H1 (cell line): ENCODE measurements around the gene TOMT. TPM values are rescaled to one million over a fixed set of nuclear protein-coding genes. Genes with fewer than 3 reads are reported as not detected.

Experiments used
- CTCF ChIA-PET: fragments of 300-600 bp; sonication (Branson Sonifier 250); formaldehyde crosslinking; loops from one replicate; lab custom pipeline; 2021; ENCODE audit not compliant: partially characterized antibody; lab: Charles Lee
- POLR2A ChIA-PET: fragments of 300-600 bp; sonication (Branson Sonifier 250); formaldehyde crosslinking; loops from one replicate; lab custom pipeline; 2021; ENCODE audit warnings: inconsistent platforms; ENCODE audit not compliant: partially characterized antibody; lab: Charles Lee
- DNase-seq, 2 experiments: peaks; one replicate each; pipeline versions ENCODE4 v3.0.0 to v3.0.0-alpha.2; 2010 to 2022; ENCODE audit warnings: low spot score in 2 of 2, low read depth in 1 of 2, mixed read lengths in 1 of 2
- FAIRE-seq: peaks from 2 replicates; lab custom pipeline; 2011; peaks lifted over from hg19 to GRCh38; lab: Jason Lieb, UNC
- H2AFZ ChIP-seq: 2 replicates; pipeline ENCODE4 v1.8.1; 2012; ENCODE audit warnings: low read length, inconsistent platforms
- H2AK5ac ChIP-seq: 2 replicates; pipeline ENCODE4 v1.6.1; 2013; ENCODE audit warnings: low read depth, low read length
- H2BK120ac ChIP-seq: replicated peaks from 2 replicates; pipeline ENCODE3; 2013; ENCODE audit warnings: low read depth, low read length, inconsistent platforms
- H2BK12ac ChIP-seq: 2 replicates; pipeline ENCODE4 v1.6.1; 2013; ENCODE audit warnings: low read depth, low read length
- H2BK15ac ChIP-seq: 2 replicates; pipeline ENCODE4 v1.6.1; 2013; ENCODE audit warnings: low read length
- H2BK20ac ChIP-seq: 2 replicates; pipeline ENCODE4 v1.6.1; 2013; ENCODE audit warnings: low read length
- H2BK5ac ChIP-seq: 2 replicates; pipeline ENCODE4 v1.6.1; 2013; ENCODE audit warnings: low read depth, low read length
- H3K14ac ChIP-seq: 2 replicates; pipeline ENCODE4 v1.6.1; 2013; ENCODE audit warnings: inconsistent platforms; ENCODE audit not compliant: insufficient read length
- H3K18ac ChIP-seq: 2 replicates; pipeline ENCODE4 v1.6.1; 2013; ENCODE audit warnings: low read length; ENCODE audit errors: extremely low read depth
- H3K23ac ChIP-seq: 2 replicates; pipeline ENCODE4 v1.6.1; 2013; ENCODE audit warnings: inconsistent platforms; ENCODE audit not compliant: insufficient read length
- H3K23me2 ChIP-seq: 2 replicates; pipeline ENCODE4 v1.6.1; 2013; ENCODE audit warnings: low read depth, low read length
- H3K27ac ChIP-seq: 2 replicates; pipeline ENCODE4 v1.6.1; 2011; ENCODE audit warnings: low read depth, low read length, inconsistent platforms
- H3K27me3 ChIP-seq, 4 experiments: replicated peaks in 1 of 4; 1 replicate in 1 of 4; 2 replicates in 3 of 4; pipeline versions ENCODE4 v1.6.1 to v1.8.1; 2011 to 2013; ENCODE audit warnings: low read length in 3 of 4, mild to moderate bottlenecking in 3 of 4, inconsistent platforms in 2 of 4, mixed read lengths in 2 of 4, moderate library complexity in 1 of 4; ENCODE audit not compliant: control insufficient read depth in 3 of 4, insufficient read depth in 3 of 4; ENCODE audit errors: extremely low read depth in 1 of 4
- H3K36me3 ChIP-seq, 4 experiments: 2 replicates each; pipeline versions ENCODE4 v1.6.1 to v1.8.1; 2011 to 2013; ENCODE audit warnings: mild to moderate bottlenecking in 4 of 4, low read length in 3 of 4, moderate library complexity in 2 of 4, control low read depth in 1 of 4, inconsistent platforms in 1 of 4; ENCODE audit not compliant: insufficient read depth in 4 of 4, control insufficient read depth in 2 of 4
- H3K4ac ChIP-seq: replicated peaks from 2 replicates; pipeline ENCODE3; 2013; ENCODE audit warnings: low read length, low read depth, mixed read lengths, inconsistent platforms; ENCODE audit not compliant: insufficient read length
- H3K4me1 ChIP-seq, 4 experiments: replicated peaks in 1 of 4; 1 replicate in 1 of 4; 2 replicates in 3 of 4; pipeline versions ENCODE4 v1.6.1 to v1.8.1; 2011 to 2013; ENCODE audit warnings: low read length in 3 of 4, inconsistent platforms in 2 of 4, mixed read lengths in 1 of 4; ENCODE audit not compliant: insufficient read depth in 4 of 4, control insufficient read depth in 3 of 4
- H3K4me2 ChIP-seq, 2 experiments: 2 replicates each; pipeline versions ENCODE4 v1.6.1 to v1.8.1; 2011 to 2013; ENCODE audit warnings: low read depth in 2 of 2, low read length in 2 of 2, control low read depth in 1 of 2, inconsistent platforms in 1 of 2, mild to moderate bottlenecking in 1 of 2; ENCODE audit not compliant: insufficient read depth in 1 of 2
- H3K4me3 ChIP-seq, 4 experiments: fragments of 200-600, 300-600 bp in 1 of 4; sonication (generic), shearing (Covaris generic), sonication (Bioruptor Twin) in 1 of 4; 2 replicates each; pipeline versions ENCODE4 v1.5.1 to v1.8.1; 2011 to 2016; ENCODE audit warnings: low read length in 4 of 4, low read depth in 3 of 4, control low read depth in 2 of 4, inconsistent platforms in 2 of 4, mild to moderate bottlenecking in 2 of 4, mixed read lengths in 1 of 4, moderate library complexity in 1 of 4; ENCODE audit not compliant: insufficient read depth in 2 of 4; ENCODE audit errors: extremely low read depth in 1 of 4
- H3K56ac ChIP-seq: replicated peaks from 2 replicates; pipeline ENCODE3; 2013; ENCODE audit warnings: low read depth, mild to moderate bottlenecking, mixed read lengths, low read length, inconsistent platforms; ENCODE audit not compliant: insufficient read length
- H3K79me1 ChIP-seq: 2 replicates; pipeline ENCODE4 v1.6.1; 2013; ENCODE audit warnings: low read depth, low read length, control low read depth
- H3K79me2 ChIP-seq, 2 experiments: 2 replicates each; pipeline versions ENCODE4 v1.6.1 to v1.8.1; 2012 to 2013; ENCODE audit warnings: low read length in 2 of 2, mild to moderate bottlenecking in 2 of 2, inconsistent platforms in 1 of 2; ENCODE audit not compliant: insufficient read depth in 2 of 2, control insufficient read depth in 1 of 2
- H3K9ac ChIP-seq, 4 experiments: replicated peaks in 1 of 4; 1 replicate in 1 of 4; 2 replicates in 3 of 4; pipeline versions ENCODE4 v1.6.1 to v1.8.1; 2011 to 2013; ENCODE audit warnings: low read depth in 3 of 4, low read length in 3 of 4, control low read depth in 2 of 4, mild to moderate bottlenecking in 2 of 4, moderate library complexity in 2 of 4, inconsistent platforms in 1 of 4; ENCODE audit errors: extremely low read depth in 1 of 4
- H3K9me3 ChIP-seq, 2 experiments: 2 replicates each; pipeline versions ENCODE4 v1.6.1 to v1.8.1; 2012 to 2013; ENCODE audit warnings: mild to moderate bottlenecking in 2 of 2, moderate library complexity in 2 of 2, control low read depth in 1 of 2, inconsistent platforms in 1 of 2, low read depth in 1 of 2, low read length in 1 of 2, mixed read lengths in 1 of 2; ENCODE audit not compliant: insufficient read depth in 2 of 2
- H4K20me1 ChIP-seq, 2 experiments: replicated peaks in 1 of 2; 2 replicates each; pipeline versions ENCODE3 to v1.8.1; 2011 to 2013; ENCODE audit warnings: inconsistent platforms in 2 of 2, low read length in 2 of 2, mild to moderate bottlenecking in 1 of 2; ENCODE audit not compliant: insufficient read depth in 2 of 2, control insufficient read depth in 1 of 2
- H4K5ac ChIP-seq: 2 replicates; pipeline ENCODE4 v1.6.1; 2013; ENCODE audit warnings: low read length, low read depth, mixed read lengths, inconsistent platforms; ENCODE audit not compliant: insufficient read length
- H4K8ac ChIP-seq: 2 replicates; pipeline ENCODE4 v1.8.0; 2013; ENCODE audit warnings: mild to moderate bottlenecking, moderate library complexity, low read length, inconsistent platforms; ENCODE audit not compliant: insufficient read depth; ENCODE audit errors: extremely low read depth
- H4K91ac ChIP-seq: replicated peaks from 2 replicates; pipeline ENCODE3; 2013; ENCODE audit warnings: low read length, mixed read lengths, inconsistent platforms; ENCODE audit not compliant: insufficient read length
- CREB1 ChIP-seq: IDR thresholded peaks from 2 replicates; pipeline ENCODE4 v1.6.1; 2012; ENCODE audit warnings: inconsistent platforms
- HDAC2 ChIP-seq, 2 experiments: fragments of 300-600 bp in 1 of 2; sonication (generic) in 1 of 2; IDR thresholded peaks; 2 replicates each; pipeline ENCODE4 v1.6.1; 2011 to 2012; ENCODE audit warnings: low read depth in 2 of 2, low read length in 2 of 2, mild to moderate bottlenecking in 2 of 2, moderate library complexity in 2 of 2, borderline replicate concordance in 1 of 2, inconsistent platforms in 1 of 2
- SIN3A ChIP-seq, 2 experiments: IDR thresholded peaks in 1 of 2; conservative IDR thresholded peaks in 1 of 2; 2 replicates each; pipeline ENCODE4 v1.6.1; 2011 to 2012; ENCODE audit warnings: low read length in 2 of 2, improper control_type of control experiment in 1 of 2, low read depth in 1 of 2, mild to moderate bottlenecking in 1 of 2
- WGBS, 2 experiments: shearing (Covaris generic) in 1 of 2; methylation state at CpG; one replicate each; pipeline versions ENCODE4 v1.1.6 to v1.1.7; 2013 to 2015; ENCODE audit warnings: low lambda C conversion rate in 2 of 2, mixed read lengths in 2 of 2, inconsistent platforms in 1 of 2, low coverage in 1 of 2, missing lambda C conversion rate in 1 of 2; ENCODE audit not compliant: insufficient replicate concordance in 2 of 2, insufficient coverage in 1 of 2, insufficient read length in 1 of 2; ENCODE audit errors: extremely low coverage in 1 of 2, missing lambda C conversion rate in 1 of 2; 5-methylcytosine and 5-hydroxymethylcytosine counted together
- polyA plus RNA-seq, 7 experiments: library from polyadenylated mRNA; depleted of rRNA in 3 of 7; stranded (reverse) in 5 of 7; unstranded in 2 of 7; fragments of >200 nt in 5 of 7; fragments of 200-250 nt in 2 of 7; gene quantifications; 1 replicate in 5 of 7; 2 replicates in 1 of 7; 4 replicates in 1 of 7; pipeline versions ENCODE4 v1.2.1 to v1.2.3, GENCODE V29; 2011 to 2013; ENCODE audit warnings: missing spikeins in 2 of 7, mixed read lengths in 2 of 7
- total RNA-seq: library from RNA; stranded (reverse); fragmentation: NEBNext Ultra II Directional; extraction: Animal tissue kit (Norgen Biotek cat#: 25700); gene quantifications from 2 replicates; pipeline ENCODE4 v1.2.1, GENCODE V29; 2021
- TF ChIP-seq, protein P1 (sequence below): IDR thresholded peaks from 2 replicates; pipeline ENCODE4 v1.6.1; 2012; ENCODE audit warnings: low read length, inconsistent platforms

The TOMT gene
- total and polyA plus RNA-seq, 2 of the 8 experiments (the other 6 are each of a cell fraction or from before 2014, with no cell fraction given) = 0.11 TPM; not detected in 1

GRCh38 chr11:72116019-72116755 is 10.5 kb downstream of the TOMT start:
- Histone ChIP-seq H2BK12ac (no peak overlapping the region), H2BK20ac (no peak overlapping the region), H4K8ac (no peak overlapping the region), H3K4ac (no peak overlapping the region), H3K4me3 (no peak overlapping the region), H2AK5ac (no peak overlapping the region), H2BK15ac (no peak overlapping the region), H2BK120ac (no peak overlapping the region), H4K5ac (no peak overlapping the region), H2AFZ (no peak overlapping the region), H3K36me3 (no peaks in the 10 kb centered on the region), H3K79me1 (no peaks in the 10 kb centered on the region), H3K56ac (no peak overlapping the region), H3K4me1 (peaks cover 0 to 4% (median 0%) of the 10 kb centered on the region in 4 experiments; a peak in 4 of 7 replicates), H3K9me3 (no peaks in the 10 kb centered on the region), H3K23me2 (peaks cover 4% of the 10 kb centered on the region), H3K4me2 (no peak overlapping the region), H3K79me2 (no peaks in the 10 kb centered on the region), H2BK5ac (no peak overlapping the region), H4K91ac (no peak overlapping the region), H3K18ac (no peak overlapping the region), H3K27ac (no peak overlapping the region), H4K20me1 (no peaks in the 10 kb centered on the region), H3K27me3 (peaks cover 0 to 9% (median 3%) of the 10 kb centered on the region in 4 experiments; a peak in 5 of 7 replicates), H3K9ac (no peak overlapping the region), H3K14ac (no peak overlapping the region), H3K23ac (no peak overlapping the region)
- DNase-seq (no peak), FAIRE-seq (no peak)
- no peak for TF ChIP-seq SIN3A (conservative IDR thresholded peaks at IDR 0.05 in 1 of 2, IDR thresholded peaks at IDR 0.05 in 1 of 2; ENCODE audit: low read depth in 1 of 2, low read length in 2 of 2)
- TF ChIP-seq, protein P1, sequence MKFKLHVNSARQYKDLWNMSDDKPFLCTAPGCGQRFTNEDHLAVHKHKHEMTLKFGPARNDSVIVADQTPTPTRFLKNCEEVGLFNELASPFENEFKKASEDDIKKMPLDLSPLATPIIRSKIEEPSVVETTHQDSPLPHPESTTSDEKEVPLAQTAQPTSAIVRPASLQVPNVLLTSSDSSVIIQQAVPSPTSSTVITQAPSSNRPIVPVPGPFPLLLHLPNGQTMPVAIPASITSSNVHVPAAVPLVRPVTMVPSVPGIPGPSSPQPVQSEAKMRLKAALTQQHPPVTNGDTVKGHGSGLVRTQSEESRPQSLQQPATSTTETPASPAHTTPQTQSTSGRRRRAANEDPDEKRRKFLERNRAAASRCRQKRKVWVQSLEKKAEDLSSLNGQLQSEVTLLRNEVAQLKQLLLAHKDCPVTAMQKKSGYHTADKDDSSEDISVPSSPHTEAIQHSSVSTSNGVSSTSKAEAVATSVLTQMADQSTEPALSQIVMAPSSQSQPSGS = no peak
- no peak for TF ChIP-seq CREB1
- TF ChIP-seq HDAC2 (IDR thresholded peaks at IDR 0.05; ENCODE audit: borderline replicate concordance in 1 of 2, low read depth in 2 of 2, low read length in 2 of 2) = no peak
- POLR2A ChIA-PET = interaction anchor here (1.2 kb wide), 1 partner anchor 17 kb away, joined by 4 read pairs; no protein-coding TSS in a partner anchor
- CTCF ChIA-PET = no interaction called here
- WGBS, 2 experiments = 90 to 100% methylated on average over 1 to 6 of the region's 6 CpGs
